Fibroblast of pulmonary artery (primary cell): ENCODE results near the gene AAGAB.
"Not testable (repeated sequence)": the region's sequence is repeated elsewhere in the genome, so short reads cannot be mapped to it uniquely, and the experiment has no call there.

Source experiments
- DNase-seq: peaks from one replicate; pipeline ENCODE4 v3.0.0-alpha.2; 2010; ENCODE audit warnings: low read depth
- H3K4me3 ChIP-seq: replicated peaks from 2 replicates; pipeline ENCODE4 v1.5.1; 2011; ENCODE audit warnings: low read depth, mild to moderate bottlenecking, control low read depth, low read length, moderate library complexity
- TF ChIP-seq, protein P1 (sequence below): IDR thresholded peaks from 2 replicates; pipeline ENCODE4 v1.5.1; 2011; ENCODE audit warnings: mild to moderate bottlenecking, control low read depth, low read length, inconsistent platforms; ENCODE audit errors: missing control alignments

AAGAB gene

DNA sequence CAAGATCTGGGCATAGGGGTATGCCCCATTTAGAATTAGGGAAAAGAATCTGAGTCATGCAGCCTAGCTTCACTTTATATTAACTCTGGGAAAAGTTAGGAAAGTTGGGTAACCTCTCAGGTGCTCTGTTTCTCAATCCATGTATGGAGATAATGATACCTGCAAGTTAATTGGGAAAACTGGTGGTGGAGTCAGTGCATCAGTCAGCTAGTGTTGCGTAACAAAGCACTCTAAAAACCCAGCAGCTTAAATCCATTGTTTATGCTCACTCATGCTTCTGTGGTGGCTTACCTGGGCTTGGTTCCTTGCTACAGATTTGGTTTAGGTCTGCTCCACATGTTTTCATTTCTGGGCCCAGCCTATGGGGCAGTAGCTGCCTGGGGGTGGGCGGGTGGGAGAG, 98.0 kb downstream of the AAGAB start:
- DNase-seq, result no peak
- TF ChIP-seq, protein P1, sequence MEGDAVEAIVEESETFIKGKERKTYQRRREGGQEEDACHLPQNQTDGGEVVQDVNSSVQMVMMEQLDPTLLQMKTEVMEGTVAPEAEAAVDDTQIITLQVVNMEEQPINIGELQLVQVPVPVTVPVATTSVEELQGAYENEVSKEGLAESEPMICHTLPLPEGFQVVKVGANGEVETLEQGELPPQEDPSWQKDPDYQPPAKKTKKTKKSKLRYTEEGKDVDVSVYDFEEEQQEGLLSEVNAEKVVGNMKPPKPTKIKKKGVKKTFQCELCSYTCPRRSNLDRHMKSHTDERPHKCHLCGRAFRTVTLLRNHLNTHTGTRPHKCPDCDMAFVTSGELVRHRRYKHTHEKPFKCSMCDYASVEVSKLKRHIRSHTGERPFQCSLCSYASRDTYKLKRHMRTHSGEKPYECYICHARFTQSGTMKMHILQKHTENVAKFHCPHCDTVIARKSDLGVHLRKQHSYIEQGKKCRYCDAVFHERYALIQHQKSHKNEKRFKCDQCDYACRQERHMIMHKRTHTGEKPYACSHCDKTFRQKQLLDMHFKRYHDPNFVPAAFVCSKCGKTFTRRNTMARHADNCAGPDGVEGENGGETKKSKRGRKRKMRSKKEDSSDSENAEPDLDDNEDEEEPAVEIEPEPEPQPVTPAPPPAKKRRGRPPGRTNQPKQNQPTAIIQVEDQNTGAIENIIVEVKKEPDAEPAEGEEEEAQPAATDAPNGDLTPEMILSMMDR, result no peak
- H3K4me3 ChIP-seq, result no peak overlapping the region

DNA sequence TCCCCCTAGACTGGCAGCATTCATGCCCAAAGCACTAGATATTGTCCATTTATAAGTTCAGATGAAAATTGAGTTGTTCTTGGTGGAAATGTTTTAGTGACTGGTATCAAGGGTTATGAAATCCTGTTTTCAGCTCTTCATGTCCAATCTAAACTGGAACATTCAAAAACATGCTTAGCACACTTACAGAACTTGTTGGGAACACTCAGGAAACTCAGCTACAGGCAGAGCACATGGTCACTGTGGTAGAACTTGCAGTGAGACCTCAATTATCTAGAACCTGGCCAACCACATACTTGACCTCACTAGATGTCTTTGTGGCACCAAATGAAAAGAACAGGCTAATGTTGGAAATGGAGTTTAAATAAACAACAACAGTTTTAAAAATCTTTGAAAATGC, 100.2 kb downstream of the AAGAB start:
- TF ChIP-seq, protein P1, result no peak
- no peak for DNase-seq
- no peak overlapping the region for H3K4me3 ChIP-seq

DNA sequence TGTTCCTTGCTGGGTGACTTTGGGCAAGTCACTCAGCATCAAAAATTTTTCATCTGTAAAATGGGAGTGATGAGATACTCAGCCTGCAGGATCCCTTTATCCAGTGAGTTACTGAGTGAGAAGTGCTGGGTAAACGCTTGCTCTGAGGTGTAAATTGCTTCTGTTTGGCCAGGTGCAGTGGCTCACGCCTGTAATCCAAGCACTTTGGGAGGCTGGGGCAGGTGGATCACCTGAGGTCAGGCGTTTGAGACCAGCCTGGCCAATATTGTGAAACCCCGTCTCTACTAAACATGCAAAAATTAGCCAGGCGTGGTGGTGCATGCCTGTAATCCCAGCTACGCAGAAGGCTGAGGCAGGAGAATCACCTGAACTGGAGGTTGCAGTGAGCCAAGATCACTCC, 101.4 kb downstream of the AAGAB start:
- not testable (repeated sequence) for H3K4me3 ChIP-seq, DNase-seq

DNA sequence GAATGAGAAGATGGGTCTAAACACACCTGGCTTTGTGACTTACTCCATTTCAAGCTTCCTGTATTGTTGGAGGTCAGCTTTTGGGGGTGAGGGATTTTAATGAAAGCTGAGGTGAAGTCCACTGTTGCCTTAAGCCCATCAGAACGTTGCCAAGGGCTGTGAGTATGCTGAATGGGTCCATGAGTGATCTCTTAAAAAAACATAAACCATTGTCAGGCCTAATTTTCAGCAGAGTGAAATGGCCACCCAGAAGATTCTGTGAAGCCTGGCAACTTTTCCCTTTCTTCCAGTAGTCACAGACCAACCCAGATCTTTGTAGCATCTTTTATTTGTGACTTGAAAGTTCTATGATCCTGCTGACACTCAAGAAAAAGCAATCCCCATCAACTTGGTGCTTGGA, 102.0 kb downstream of the AAGAB start:
- DNase-seq, result no peak
- TF ChIP-seq, protein P1, result no peak
- no peak overlapping the region for H3K4me3 ChIP-seq
